ENCODE results near the gene ADD1. TPM values are rescaled to one million over a fixed set of nuclear protein-coding genes. Genes with fewer than 3 reads are reported as not detected.
A peak's percentile ranks its signal among the peaks of the same experiment; 100 is the strongest.

ADD1 gene
- total RNA-seq, 2 experiments from 2014 or later, result 252 to 255 TPM

GRCh38 chr4:2827874-2828751 is 15.5 kb upstream of the ADD1 start:
- Mint-ChIP-seq H3K9me3 (ENCODE audit: insufficient read depth) (no peaks in the 10 kb centered on the region), H3K27me3 (ENCODE audit: low read depth) (no peaks in the 10 kb centered on the region), H3K4me1 (ENCODE audit: low read depth) (peaks cover under 1% of the 10 kb centered on the region), H3K4me3 (no peak overlapping the region), H3K36me3 (ENCODE audit: low read depth) (peaks cover 71% of the 10 kb centered on the region), H3K27ac (peak overlapping the region; percentile 39)
- ChIA-PET CTCF (no interaction called here), POLR2A (no interaction called here)
- DNase-seq (no peak), ATAC-seq (no peak)

- DNase-seq (no peak), ATAC-seq (no peak)
- Mint-ChIP-seq H3K36me3 (ENCODE audit: low read depth) (peaks cover 70% of the 10 kb centered on the region), H3K4me1 (ENCODE audit: low read depth) (peaks cover 6% of the 10 kb centered on the region), H3K27ac (peak overlapping the region; percentile 35), H3K4me3 (no peak overlapping the region), H3K9me3 (ENCODE audit: insufficient read depth) (no peaks in the 10 kb centered on the region), H3K27me3 (ENCODE audit: low read depth) (no peaks in the 10 kb centered on the region)
- ChIA-PET CTCF (no interaction called here), POLR2A (no interaction called here)
These were observed 14.9 kb upstream of the ADD1 start for GRCh38 chr4:2828758-2829181.

- Mint-ChIP-seq H3K4me1 (ENCODE audit: low read depth) (peaks cover 10% of the 10 kb centered on the region), H3K9me3 (ENCODE audit: insufficient read depth) (no peaks in the 10 kb centered on the region), H3K4me3 (no peak overlapping the region), H3K27ac (no peak overlapping the region), H3K36me3 (ENCODE audit: low read depth) (peaks cover 67% of the 10 kb centered on the region), H3K27me3 (ENCODE audit: low read depth) (no peaks in the 10 kb centered on the region)
- no peak for ATAC-seq
- POLR2A ChIA-PET, result no interaction called here
- no peak for DNase-seq
- CTCF ChIA-PET, result no interaction called here
These were observed 14.2 kb upstream of the ADD1 start for GRCh38 chr4:2829321-2829932.

DNA sequence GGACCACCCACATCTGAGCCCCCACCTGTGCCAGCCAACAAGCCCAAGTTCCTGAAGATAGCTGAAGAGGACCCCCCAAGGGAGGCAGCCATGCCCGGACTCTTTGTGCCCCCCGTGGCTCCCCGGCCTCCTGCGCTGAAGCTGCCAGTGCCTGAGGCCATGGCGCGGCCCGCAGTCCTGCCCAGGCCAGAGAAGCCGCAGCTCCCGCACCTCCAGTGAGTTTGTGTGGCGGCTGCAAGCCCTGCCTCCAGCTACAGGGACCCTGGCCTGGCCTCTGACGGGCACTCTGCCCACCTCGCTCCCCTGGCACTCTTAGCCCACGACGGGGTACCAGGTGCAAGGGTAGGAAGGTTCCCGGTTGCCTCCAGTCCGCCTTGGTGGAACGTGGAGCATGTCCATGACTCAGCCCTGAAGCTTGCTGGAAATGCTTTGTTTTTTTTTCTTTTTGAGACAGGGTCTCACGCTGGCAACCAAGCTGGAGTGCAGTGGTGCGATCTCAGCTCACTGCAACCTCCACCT is 13.7 kb upstream of the ADD1 start:
- Mint-ChIP-seq H3K9me3 (ENCODE audit: insufficient read depth) (no peaks in the 10 kb centered on the region), H3K27me3 (ENCODE audit: low read depth) (no peaks in the 10 kb centered on the region), H3K4me3 (no peak overlapping the region), H3K4me1 (ENCODE audit: low read depth) (peaks cover 15% of the 10 kb centered on the region), H3K27ac (no peak overlapping the region), H3K36me3 (ENCODE audit: low read depth) (peaks cover 63% of the 10 kb centered on the region)
- DNase-seq (no peak), ATAC-seq (no peak)
- POLR2A ChIA-PET, result no interaction called here
- CTCF ChIA-PET, result no interaction called here

- ChIA-PET POLR2A (no interaction called here), CTCF (no interaction called here)
- H3K27ac Mint-ChIP-seq, result no peak overlapping the region
- ATAC-seq, result no peak
- no peaks in the 10 kb centered on the region for H3K9me3 Mint-ChIP-seq (ENCODE audit: insufficient read depth)
- H3K4me1 Mint-ChIP-seq (ENCODE audit: low read depth), result peaks cover 25% of the 10 kb centered on the region
- no peak for DNase-seq
- no peak overlapping the region for H3K4me3 Mint-ChIP-seq
- H3K36me3 Mint-ChIP-seq (ENCODE audit: low read depth), result peaks cover 58% of the 10 kb centered on the region
- H3K27me3 Mint-ChIP-seq (ENCODE audit: low read depth), result no peaks in the 10 kb centered on the region
These were observed 12.7 kb upstream of the ADD1 start for GRCh38 chr4:2830632-2831610.

DNA sequence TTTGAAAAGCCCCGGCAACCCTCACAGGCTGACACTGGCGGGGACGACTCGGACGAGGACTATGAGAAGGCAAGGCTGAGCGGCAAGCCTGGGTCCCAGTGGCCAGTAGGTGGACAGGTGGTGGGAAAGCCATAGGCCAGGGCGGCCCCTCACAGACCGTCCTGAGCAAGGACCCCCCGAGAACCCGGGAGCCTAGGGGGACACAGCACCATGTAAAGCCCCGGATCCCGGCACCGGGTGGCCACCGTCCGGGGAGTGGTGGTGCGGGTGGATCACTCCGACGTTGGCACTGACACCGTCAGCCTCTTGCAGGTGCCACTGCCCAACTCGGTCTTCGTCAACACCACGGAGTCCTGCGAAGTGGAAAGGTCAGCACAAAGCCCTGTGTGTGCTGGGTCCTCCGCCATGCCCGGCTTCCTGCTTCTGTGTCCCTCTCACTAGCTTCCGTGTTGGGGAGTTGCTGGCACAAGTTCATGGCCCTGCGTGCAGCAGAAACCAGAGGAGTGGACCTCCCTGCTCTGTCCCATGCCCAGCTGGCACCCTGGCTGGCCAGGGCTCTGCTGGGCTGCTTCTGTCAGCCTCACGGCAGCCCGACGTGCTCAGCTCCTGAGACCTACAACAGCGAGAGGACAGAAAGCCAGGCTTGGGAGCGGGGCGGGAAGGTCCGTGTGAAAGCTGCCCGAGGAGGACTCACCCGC is 11.9 kb upstream of the ADD1 start:
- peaks cover 56% of the 10 kb centered on the region for H3K36me3 Mint-ChIP-seq (ENCODE audit: low read depth)
- no peak overlapping the region for H3K4me3 Mint-ChIP-seq
- ATAC-seq, result no peak
- H3K27me3 Mint-ChIP-seq (ENCODE audit: low read depth), result no peaks in the 10 kb centered on the region
- DNase-seq, result no peak
- no peaks in the 10 kb centered on the region for H3K9me3 Mint-ChIP-seq (ENCODE audit: insufficient read depth)
- POLR2A ChIA-PET, result no interaction called here
- H3K4me1 Mint-ChIP-seq (ENCODE audit: low read depth), result peaks cover 33% of the 10 kb centered on the region
- CTCF ChIA-PET, result no interaction called here
- H3K27ac Mint-ChIP-seq, result peak overlapping the region; percentile 66

DNA sequence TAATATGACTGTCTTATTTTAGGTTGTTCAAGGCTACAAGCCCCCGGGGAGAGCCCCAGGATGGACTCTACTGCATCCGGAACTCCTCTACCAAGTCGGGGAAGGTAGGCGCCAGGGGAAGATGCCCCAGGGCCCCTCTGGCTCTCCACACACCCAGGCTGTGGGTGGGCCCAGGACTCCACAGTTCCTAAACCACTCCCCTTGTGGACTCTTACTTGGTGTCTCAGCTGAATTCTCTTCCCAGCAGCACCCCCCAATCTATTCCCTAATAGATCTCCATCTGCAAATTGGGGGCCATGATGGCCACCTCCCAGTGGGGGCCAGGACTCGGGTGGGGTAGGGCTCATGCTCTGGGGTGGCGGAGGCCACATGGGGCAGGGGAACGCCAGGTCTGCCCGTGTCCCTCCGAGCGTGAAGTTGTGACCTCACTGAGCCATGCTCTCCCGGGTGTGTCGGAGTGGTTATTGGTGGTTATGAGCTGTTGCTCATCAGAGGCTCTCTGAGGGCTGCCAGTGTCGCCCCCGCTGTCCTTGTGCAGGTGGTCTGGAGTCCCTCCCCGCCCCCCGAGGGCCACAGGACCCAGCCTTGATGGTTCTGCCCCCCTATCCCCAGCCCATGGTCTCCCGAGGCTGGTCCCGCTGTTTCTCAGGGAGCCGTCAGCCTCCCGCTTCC is 11.2 kb upstream of the ADD1 start:
- peaks cover 40% of the 10 kb centered on the region for H3K4me1 Mint-ChIP-seq (ENCODE audit: low read depth)
- H3K4me3 Mint-ChIP-seq, result no peak overlapping the region
- peaks cover 56% of the 10 kb centered on the region for H3K36me3 Mint-ChIP-seq (ENCODE audit: low read depth)
- ChIA-PET POLR2A (no interaction called here), CTCF (no interaction called here)
- H3K27ac Mint-ChIP-seq, result peak overlapping the region; percentile 76
- DNase-seq (no peak), ATAC-seq (no peak)
- H3K9me3 Mint-ChIP-seq (ENCODE audit: insufficient read depth), result no peaks in the 10 kb centered on the region
- H3K27me3 Mint-ChIP-seq (ENCODE audit: low read depth), result no peaks in the 10 kb centered on the region

DNA sequence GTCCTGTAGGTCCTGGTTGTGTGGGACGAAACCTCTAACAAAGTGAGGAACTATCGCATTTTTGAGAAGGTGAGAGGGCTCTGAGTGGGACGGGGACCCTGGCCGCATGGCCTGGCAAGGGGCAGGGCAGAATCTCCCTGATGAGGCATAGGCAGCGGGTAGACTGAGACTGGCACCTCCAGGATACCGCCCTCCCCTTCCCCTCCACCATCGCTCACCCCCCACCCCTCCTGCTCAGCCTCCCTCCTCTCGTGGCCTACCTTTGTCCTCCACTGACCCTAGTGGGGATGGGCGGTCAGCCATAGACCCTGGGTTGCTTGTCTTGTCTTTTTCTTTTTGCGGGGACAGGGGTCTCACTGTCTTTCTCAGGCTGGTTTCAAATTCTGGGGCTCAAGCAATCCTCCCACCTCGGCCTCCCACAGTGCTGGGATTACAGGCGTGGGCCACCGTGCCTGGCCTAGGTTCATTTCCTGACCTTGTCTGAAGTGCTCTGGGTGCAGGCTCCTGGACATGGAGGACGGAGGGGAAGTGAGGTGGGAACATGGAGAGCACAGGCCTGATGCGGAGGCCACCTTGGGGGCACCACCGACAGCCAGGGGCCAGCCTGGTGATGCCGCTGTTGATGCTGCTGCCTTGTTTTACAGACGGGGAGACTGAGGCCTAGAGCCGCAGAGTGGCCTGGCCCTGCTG is 10.5 kb upstream of the ADD1 start:
- CTCF ChIA-PET, result no interaction called here

GRCh38 chr4:2833671-2834000 is 10.0 kb upstream of the ADD1 start:
- no peaks in the 10 kb centered on the region for H3K27me3 Mint-ChIP-seq (ENCODE audit: low read depth)
- ChIA-PET CTCF (no interaction called here), POLR2A (no interaction called here)
- ATAC-seq (no peak), DNase-seq (no peak)
- H3K4me3 Mint-ChIP-seq, result no peak overlapping the region
- H3K27ac Mint-ChIP-seq, result peak overlapping the region; percentile 76
- H3K9me3 Mint-ChIP-seq (ENCODE audit: insufficient read depth), result no peaks in the 10 kb centered on the region
- peaks cover 51% of the 10 kb centered on the region for H3K36me3 Mint-ChIP-seq (ENCODE audit: low read depth)
- H3K4me1 Mint-ChIP-seq (ENCODE audit: low read depth), result peaks cover 52% of the 10 kb centered on the region

More for the DNA sequence above, 10.5 kb upstream of the ADD1 start:
- no peak for DNase-seq
- Mint-ChIP-seq H3K9me3 (ENCODE audit: insufficient read depth) (no peaks in the 10 kb centered on the region), H3K27me3 (ENCODE audit: low read depth) (no peaks in the 10 kb centered on the region), H3K4me3 (no peak overlapping the region), H3K36me3 (ENCODE audit: low read depth) (peaks cover 55% of the 10 kb centered on the region), H3K4me1 (ENCODE audit: low read depth) (peaks cover 47% of the 10 kb centered on the region), H3K27ac (peak overlapping the region; percentile 76)
- POLR2A ChIA-PET, result no interaction called here
- ATAC-seq, result no peak

- no peaks in the 10 kb centered on the region for H3K27me3 Mint-ChIP-seq (ENCODE audit: low read depth)
These were observed 9.4 kb upstream of the ADD1 start for GRCh38 chr4:2834001-2834921.

More at GRCh38 chr4:2834001-2834921, 9.4 kb upstream of the ADD1 start:
- ATAC-seq (peak; percentile 10), DNase-seq (no peak)
- peaks cover 57% of the 10 kb centered on the region for H3K4me1 Mint-ChIP-seq (ENCODE audit: low read depth)
- CTCF ChIA-PET, result interaction anchor here (1.2 kb wide), 1 partner anchor 11 kb away, joined by 4 read pairs; no protein-coding TSS in a partner anchor
- H3K27ac Mint-ChIP-seq, result peak overlapping the region; percentile 86
- H3K4me3 Mint-ChIP-seq, result no peak overlapping the region
- no peaks in the 10 kb centered on the region for H3K9me3 Mint-ChIP-seq (ENCODE audit: insufficient read depth)
- H3K36me3 Mint-ChIP-seq (ENCODE audit: low read depth), result peaks cover 51% of the 10 kb centered on the region
- POLR2A ChIA-PET, result interaction anchor here (0.8 to 1.7 kb wide), 5 partner anchors 21 to 71 kb away, joined by 3 to 6 read pairs (median 3); no protein-coding TSS in a partner anchor
